K562 (cell line): ENCODE measurements around the gene PEX13. TPM values are rescaled to one million over a fixed set of nuclear protein-coding genes. Genes with fewer than 3 reads are reported as not detected.

ENCODE experiments used
- BRD9 ChIP-seq: fragments of 450-650 bp; IDR thresholded peaks from 2 replicates; pipeline ENCODE4 v1.6.1; 2018; ENCODE audit warnings: low read depth; ENCODE audit not compliant: partially characterized antibody
- CEBPG ChIP-seq, 3 experiments: fragments of 200-800 bp in 1 of 3; sonication (Bioruptor generic) in 1 of 3; sonication (generic) in 1 of 3; formaldehyde crosslinking in 1 of 3; IDR thresholded peaks in 2 of 3; conservative IDR thresholded peaks in 1 of 3; 2 replicates each; pipeline versions ENCODE4 v1.6.1 to v1.8.0; 2016 to 2022; ENCODE audit warnings: missing compliant biosample characterization in 2 of 3, missing genetic modification characterization in 2 of 3, mild to moderate bottlenecking in 1 of 3, missing genetic modification reagents in 1 of 3
- MCM3 ChIP-seq: fragments of 450-650 bp; IDR thresholded peaks from 2 replicates; pipeline ENCODE4 v1.6.1; 2016
- NELFE ChIP-seq: IDR thresholded peaks from 2 replicates; pipeline ENCODE4 v1.6.1; 2011; ENCODE audit warnings: mild to moderate bottlenecking; ENCODE audit not compliant: insufficient read depth, insufficient read length
- NFE2 ChIP-seq: IDR thresholded peaks from 2 replicates; pipeline ENCODE4 v1.6.1; 2014; ENCODE audit warnings: antibody characterized with exemption, low read depth
- NR1H2 ChIP-seq: sonication (generic); formaldehyde crosslinking; IDR thresholded peaks from 2 replicates; pipeline ENCODE4 v1.4.0; 2020; ENCODE audit warnings: mild to moderate bottlenecking, missing genetic modification reagents
- RBM25 ChIP-seq: fragments of 200-400 bp; formaldehyde crosslinking; IDR thresholded peaks from 2 replicates; pipeline ENCODE4 v1.6.1; 2018; ENCODE audit warnings: low read length, low read depth, moderate library complexity; ENCODE audit not compliant: severe bottlenecking
- SMARCA5 ChIP-seq: fragments of 450-650 bp; IDR thresholded peaks from 2 replicates; pipeline ENCODE4 v1.6.1; 2016
- SRF ChIP-seq, 2 experiments: fragments of 250-450, 450-650 bp in 1 of 2; sonication (Bioruptor Pico) in 1 of 2; sonication (generic) in 1 of 2; formaldehyde crosslinking; IDR thresholded peaks; 2 replicates each; pipeline versions ENCODE4 v1.5.0 to v1.5.1; 2020 to 2022; ENCODE audit warnings: mild to moderate bottlenecking in 1 of 2, missing genetic modification reagents in 1 of 2
- SUPT5H ChIP-seq: fragments of 450-650 bp; IDR thresholded peaks from 2 replicates; pipeline ENCODE4 v1.6.1; 2016
- U2AF2 ChIP-seq: fragments of 200-400 bp; formaldehyde crosslinking; optimal IDR thresholded peaks from 2 replicates; pipeline ENCODE3; 2017; ENCODE audit warnings: low read depth, mild to moderate bottlenecking, low read length
- ZBTB7A ChIP-seq: IDR thresholded peaks from 2 replicates; pipeline ENCODE4 v1.6.1; 2011; ENCODE audit warnings: low read depth, mild to moderate bottlenecking, low read length, moderate library complexity, borderline replicate concordance; ENCODE audit not compliant: control insufficient read depth
- ZNF143 ChIP-seq: sonication (generic); formaldehyde crosslinking; IDR thresholded peaks from 2 replicates; pipeline ENCODE4 v1.9.0; 2022; ENCODE audit warnings: mild to moderate bottlenecking, missing genetic modification reagents
- ZNF23 ChIP-seq: fragments of 250-450 bp; sonication (Bioruptor Pico); IDR thresholded peaks from 2 replicates; pipeline ENCODE4 v1.4.0; 2020; ENCODE audit warnings: mild to moderate bottlenecking
- ZNF384 ChIP-seq: IDR thresholded peaks from 2 replicates; pipeline ENCODE4 v1.6.1; 2012; ENCODE audit warnings: low read depth, low read length, improper control_type of control experiment
- polyA plus RNA-seq, 8 experiments: library from polyadenylated mRNA; depleted of rRNA in 4 of 8; stranded (reverse) in 5 of 8; unstranded in 3 of 8; fragments of >200 nt; fragmentation: Nextera tagmentation in 2 of 8; fragmentation: Illumina TruSeq in 1 of 8; extraction: Ambion mirVana in 2 of 8; extraction: Trizol in 1 of 8; gene quantifications; 2 replicates each; pipeline versions ENCODE4 v1.2.1 to v1.2.3, GENCODE V29; 2011 to 2014; ENCODE audit warnings: inconsistent platforms in 1 of 8, missing spikeins in 1 of 8
- total RNA-seq, 7 experiments: library from RNA; depleted of rRNA in 6 of 7; stranded (reverse); fragments of >200 nt in 6 of 7; fragmentation: Illumina TruSeq in 2 of 7; extraction: Trizol in 2 of 7; gene quantifications; 2 replicates each; pipeline versions ENCODE4 v1.2.1 to v1.2.3, GENCODE V29; 2011 to 2021; ENCODE audit warnings: low replicate concordance in 1 of 7
- TF ChIP-seq, protein P1 (sequence below): fragments of 250-450 bp; sonication (Bioruptor Pico); IDR thresholded peaks from 2 replicates; pipeline ENCODE4 v1.6.1; 2021; ENCODE audit warnings: mild to moderate bottlenecking
- TF ChIP-seq, protein P2 (sequence below): fragments of 450-650 bp; IDR thresholded peaks from 2 replicates; pipeline ENCODE4 v1.6.1; 2017; ENCODE audit warnings: mild to moderate bottlenecking, moderate library complexity
- TF ChIP-seq, protein P3 (sequence below): IDR thresholded peaks from 3 replicates; pipeline ENCODE4 v1.6.1; 2011; ENCODE audit warnings: borderline replicate concordance, mild to moderate bottlenecking; ENCODE audit not compliant: insufficient read length, insufficient read depth
- TF ChIP-seq, protein P4 (sequence below): fragments of 450-650 bp; IDR thresholded peaks from 2 replicates; pipeline ENCODE4 v1.6.1; 2018; ENCODE audit not compliant: partially characterized antibody

Gene PEX13
- total and polyA plus RNA-seq, 9 of the 15 experiments (the other 6 are each of a cell fraction or from before 2014, with no cell fraction given): 4.0 to 30.4 (median 18.8) TPM

DNA sequence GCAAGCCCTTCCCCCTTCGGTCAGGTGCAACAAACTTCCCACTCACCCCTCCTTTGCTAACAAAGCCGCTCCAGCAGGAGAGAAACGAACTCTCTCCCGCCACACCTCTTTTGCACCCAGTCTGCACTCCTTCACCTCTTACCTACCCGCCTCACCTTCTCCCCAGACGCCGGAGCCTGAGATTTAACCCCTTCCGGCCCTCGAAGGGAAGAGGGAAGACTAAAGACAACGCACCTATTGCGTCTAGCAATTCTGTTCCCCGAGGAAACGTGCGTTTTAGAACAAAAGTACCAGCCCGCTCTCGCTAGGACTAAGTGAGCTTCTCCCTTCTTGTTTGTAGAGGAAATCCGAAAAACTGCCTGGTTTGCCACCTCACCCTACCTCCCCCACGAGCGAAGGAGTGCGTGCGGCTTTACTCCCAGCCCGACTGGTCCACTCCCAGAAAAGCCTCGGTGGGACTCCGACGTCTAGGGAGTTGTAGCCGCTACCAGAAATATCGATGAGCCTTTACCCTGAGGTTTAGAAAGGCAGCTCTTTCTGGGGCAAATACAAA lies 441 bp upstream of the PEX13 start (continued):
- TF ChIP-seq, protein P1, sequence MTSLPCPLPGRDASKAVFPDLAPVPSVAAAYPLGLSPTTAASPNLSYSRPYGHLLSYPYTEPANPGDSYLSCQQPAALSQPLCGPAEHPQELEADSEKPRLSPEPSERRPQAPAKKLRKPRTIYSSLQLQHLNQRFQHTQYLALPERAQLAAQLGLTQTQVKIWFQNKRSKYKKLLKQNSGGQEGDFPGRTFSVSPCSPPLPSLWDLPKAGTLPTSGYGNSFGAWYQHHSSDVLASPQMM: no peak
- TF ChIP-seq CEBPG (CRISPR knock-in tag; IDR thresholded peaks at IDR 0.05) (no peak; the same call in 1 of the 2 replicates), CEBPG (tag; conservative IDR thresholded peaks at IDR 0.05 in 1 of 2, IDR thresholded peaks at IDR 0.05 in 1 of 2) (peak in 1 of 2 experiments; percentile 15; a peak in 1 of 4 replicates), NFE2 (0 out of 2 replicates have a peak, but pooled peaks have one; percentile 34), SRF (CRISPR knock-in tag; IDR thresholded peaks at IDR 0.05) (no peak), ZBTB7A (no peak), ZNF384 (no peak), SMARCA5 (no peak), U2AF2 (no peak), BRD9 (peak; percentile 80), RBM25 (no peak), SUPT5H (peak; percentile 73), ZNF23 (CRISPR knock-in tag) (no peak), MCM3 (no peak), NR1H2 (CRISPR knock-in tag) (peak; percentile 23; the same call in 1 of the 2 replicates), ZNF143 (CRISPR knock-in tag) (no peak), NELFE (no peak)
- TF ChIP-seq, protein P2, sequence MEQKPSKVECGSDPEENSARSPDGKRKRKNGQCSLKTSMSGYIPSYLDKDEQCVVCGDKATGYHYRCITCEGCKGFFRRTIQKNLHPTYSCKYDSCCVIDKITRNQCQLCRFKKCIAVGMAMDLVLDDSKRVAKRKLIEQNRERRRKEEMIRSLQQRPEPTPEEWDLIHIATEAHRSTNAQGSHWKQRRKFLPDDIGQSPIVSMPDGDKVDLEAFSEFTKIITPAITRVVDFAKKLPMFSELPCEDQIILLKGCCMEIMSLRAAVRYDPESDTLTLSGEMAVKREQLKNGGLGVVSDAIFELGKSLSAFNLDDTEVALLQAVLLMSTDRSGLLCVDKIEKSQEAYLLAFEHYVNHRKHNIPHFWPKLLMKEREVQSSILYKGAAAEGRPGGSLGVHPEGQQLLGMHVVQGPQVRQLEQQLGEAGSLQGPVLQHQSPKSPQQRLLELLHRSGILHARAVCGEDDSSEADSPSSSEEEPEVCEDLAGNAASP: no peak
- TF ChIP-seq, protein P3, sequence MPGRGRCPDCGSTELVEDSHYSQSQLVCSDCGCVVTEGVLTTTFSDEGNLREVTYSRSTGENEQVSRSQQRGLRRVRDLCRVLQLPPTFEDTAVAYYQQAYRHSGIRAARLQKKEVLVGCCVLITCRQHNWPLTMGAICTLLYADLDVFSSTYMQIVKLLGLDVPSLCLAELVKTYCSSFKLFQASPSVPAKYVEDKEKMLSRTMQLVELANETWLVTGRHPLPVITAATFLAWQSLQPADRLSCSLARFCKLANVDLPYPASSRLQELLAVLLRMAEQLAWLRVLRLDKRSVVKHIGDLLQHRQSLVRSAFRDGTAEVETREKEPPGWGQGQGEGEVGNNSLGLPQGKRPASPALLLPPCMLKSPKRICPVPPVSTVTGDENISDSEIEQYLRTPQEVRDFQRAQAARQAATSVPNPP: no peak
- TF ChIP-seq, protein P4, sequence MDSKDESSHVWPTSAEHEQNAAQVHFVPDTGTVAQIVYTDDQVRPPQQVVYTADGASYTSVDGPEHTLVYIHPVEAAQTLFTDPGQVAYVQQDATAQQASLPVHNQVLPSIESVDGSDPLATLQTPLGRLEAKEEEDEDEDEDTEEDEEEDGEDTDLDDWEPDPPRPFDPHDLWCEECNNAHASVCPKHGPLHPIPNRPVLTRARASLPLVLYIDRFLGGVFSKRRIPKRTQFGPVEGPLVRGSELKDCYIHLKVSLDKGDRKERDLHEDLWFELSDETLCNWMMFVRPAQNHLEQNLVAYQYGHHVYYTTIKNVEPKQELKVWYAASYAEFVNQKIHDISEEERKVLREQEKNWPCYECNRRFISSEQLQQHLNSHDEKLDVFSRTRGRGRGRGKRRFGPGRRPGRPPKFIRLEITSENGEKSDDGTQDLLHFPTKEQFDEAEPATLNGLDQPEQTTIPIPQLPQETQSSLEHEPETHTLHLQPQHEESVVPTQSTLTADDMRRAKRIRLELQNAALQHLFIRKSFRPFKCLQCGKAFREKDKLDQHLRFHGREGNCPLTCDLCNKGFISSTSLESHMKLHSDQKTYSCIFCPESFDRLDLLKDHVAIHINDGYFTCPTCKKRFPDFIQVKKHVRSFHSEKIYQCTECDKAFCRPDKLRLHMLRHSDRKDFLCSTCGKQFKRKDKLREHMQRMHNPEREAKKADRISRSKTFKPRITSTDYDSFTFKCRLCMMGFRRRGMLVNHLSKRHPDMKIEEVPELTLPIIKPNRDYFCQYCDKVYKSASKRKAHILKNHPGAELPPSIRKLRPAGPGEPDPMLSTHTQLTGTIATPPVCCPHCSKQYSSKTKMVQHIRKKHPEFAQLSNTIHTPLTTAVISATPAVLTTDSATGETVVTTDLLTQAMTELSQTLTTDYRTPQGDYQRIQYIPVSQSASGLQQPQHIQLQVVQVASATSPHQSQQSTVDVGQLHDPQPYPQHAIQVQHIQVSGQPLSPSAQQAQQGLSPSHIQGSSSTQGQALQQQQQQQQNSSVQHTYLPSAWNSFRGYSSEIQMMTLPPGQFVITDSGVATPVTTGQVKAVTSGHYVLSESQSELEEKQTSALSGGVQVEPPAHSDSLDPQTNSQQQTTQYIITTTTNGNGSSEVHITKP: peak; percentile 76
